HG03097 (cell line): ENCODE measurements around the gene NEURL1B.
"Not testable (repeated sequence)": the region's sequence is repeated elsewhere in the genome, so short reads cannot be mapped to it uniquely, and the experiment has no call there.

Experiments
- ATAC-seq: cut with Tn5 transposase; IDR thresholded peaks from one replicate; pipeline ENCODE4 v1.9.1; 2021; ENCODE audit not compliant: unreplicated experiment, low FRiP score

The NEURL1B gene

DNA sequence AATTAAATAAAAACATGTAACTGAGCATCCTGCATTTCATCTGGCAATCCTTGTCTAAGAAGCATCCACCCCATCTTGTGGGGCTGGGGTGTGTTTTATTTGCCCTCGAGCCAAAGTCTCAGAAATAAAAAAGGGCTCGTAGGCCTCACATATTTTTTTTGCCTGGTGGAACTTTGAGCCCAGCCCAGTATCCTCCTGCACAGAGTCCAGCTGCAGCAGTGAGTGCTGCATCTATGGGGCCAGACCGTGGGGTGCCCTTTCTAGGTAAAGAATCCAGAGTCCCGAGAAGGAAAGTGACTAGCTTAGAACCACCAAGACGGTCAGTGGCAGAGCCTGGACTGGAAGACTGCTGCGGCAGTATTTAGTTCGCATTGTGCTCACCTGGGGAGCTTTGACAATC is 33.1 kb downstream of the NEURL1B start:
- no peak for ATAC-seq

DNA sequence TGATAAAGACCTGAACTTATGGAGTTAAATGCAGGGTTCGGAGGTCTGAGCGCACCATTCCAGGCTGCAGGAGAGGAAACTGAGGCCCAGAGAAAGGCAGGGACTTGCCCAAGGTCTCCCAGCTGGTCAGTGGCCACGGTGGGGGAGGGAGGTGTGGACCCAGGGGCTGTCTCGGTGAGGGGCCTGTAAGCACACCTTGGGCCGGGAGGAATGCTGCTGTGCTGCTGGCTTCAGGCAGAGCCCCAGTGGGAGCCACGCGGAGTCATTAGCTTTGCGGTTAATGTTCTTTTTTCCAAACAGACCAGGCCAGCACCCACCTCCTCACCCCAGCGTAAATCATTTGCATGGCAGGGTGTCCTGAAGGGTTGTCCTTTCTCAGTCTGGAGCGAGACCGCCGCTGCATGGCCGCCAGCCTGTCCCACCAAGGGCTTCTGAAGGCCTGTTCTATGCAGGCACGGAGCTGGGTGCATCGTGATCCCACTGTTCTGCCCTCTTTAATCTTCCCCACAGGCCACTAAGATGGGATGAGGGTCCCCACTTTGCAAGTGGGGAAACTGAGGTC is 35.9 kb downstream of the NEURL1B start:
- no peak for ATAC-seq

DNA sequence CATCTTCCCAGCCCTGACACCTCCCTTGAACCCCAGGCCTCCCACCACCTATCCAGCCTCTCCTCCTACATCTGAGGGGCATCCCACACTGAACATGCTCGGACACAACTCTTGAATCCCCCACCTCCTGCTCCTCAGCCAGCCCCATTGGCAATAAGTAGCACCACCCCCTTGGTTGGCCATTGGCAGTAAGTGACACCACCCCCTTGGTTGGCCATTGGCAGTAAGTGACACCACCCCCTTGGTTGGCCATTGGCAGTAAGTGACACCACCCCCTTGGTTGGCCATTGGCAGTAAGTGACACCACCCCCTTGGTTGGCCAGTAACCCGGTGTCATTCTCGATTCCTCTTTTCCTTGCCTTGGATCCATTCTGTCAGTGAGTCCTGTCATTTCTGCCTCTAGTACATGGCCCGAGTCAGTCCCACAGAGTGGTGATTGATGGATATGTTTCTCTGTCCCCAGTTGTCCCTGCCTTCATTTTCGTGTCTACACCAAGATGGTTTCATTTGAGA is 37.4 kb downstream of the NEURL1B start:
- not testable (repeated sequence) for ATAC-seq

DNA sequence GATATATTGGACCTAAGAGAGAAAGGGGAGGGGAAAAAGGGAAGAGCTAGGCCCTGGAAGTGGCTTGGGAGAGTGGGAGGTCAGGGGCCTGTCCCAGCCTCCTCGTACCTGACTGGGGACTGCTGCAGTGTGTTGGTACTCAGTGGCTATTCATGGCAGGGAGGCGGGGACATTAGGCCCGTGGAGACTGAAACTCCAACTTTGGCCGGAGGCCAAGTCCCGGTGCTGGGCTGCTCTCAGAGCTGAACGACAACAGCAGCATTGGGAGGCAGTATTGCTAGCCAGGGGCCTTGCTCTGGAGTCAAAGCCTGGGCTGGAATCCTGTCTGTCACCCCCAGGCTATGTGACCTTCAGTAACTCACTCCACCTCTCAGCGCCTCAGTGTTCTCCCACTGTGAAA is 37.8 kb downstream of the NEURL1B start:
- ATAC-seq: no peak

DNA sequence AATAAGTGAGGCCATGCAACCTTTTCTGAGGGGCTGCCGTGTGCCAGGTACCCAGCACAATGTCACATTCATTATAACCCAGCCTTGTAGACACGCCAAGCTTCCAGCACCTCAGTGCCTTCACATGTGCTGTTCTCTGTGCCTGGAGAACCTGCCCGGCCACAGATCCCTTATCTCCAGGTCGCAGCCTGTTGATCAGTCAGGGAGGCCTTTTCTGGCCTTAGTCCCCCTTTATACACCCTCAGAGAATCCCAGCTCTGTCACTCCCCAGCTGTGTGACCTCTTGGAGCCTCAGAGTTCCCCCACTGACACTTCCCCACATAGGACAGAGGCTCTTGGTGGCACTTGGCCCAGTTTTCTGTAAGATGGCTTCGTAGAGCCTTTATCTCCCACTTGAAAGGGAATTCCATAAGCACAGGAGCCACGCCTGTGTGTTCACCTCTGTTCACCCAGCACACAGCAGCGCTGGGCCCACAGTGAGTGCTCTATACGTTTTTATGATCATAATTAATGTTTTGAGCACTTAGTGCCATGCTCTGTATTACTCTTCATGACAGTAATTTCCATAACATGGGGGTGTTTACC is 38.7 kb downstream of the NEURL1B start:
- no peak for ATAC-seq

DNA sequence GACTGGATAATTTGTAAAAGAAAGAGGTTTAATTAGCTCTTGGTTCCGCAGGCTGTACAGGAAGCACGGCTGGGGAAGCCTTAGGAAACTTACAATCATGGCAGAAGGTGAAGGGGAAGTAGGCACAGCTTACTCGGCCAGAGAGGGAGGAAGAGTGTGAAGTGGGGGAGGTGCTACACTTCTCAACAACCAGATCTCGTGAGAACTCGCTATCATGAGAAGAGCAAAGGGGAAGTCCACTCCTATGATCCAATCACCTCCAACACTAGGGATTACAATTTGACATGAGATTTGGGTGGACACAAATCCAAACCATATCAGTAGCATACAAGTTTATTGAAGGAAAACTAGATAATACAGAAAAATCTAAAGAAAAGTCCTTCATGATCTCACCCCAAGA is 39.9 kb downstream of the NEURL1B start:
- no peak for ATAC-seq

DNA sequence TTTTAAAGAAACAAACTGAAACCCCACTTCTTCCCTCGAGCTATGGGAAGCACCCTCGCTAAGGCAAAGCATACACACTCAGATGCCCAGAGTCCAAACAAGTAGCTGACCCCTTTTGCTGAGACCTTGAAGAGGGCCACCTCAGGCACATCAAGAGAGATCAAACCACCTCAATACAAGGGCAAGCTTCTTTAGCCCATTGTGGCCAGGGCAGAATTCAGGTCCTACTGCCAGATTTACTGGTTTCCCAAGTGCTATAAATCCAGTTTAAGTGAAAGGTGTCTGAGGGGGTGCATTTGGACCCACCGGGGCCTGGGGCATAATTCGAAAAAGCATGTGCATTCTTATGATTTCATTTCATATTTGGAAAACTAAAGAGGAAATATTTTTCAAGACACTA is 40.4 kb downstream of the NEURL1B start:
- ATAC-seq: no peak

DNA sequence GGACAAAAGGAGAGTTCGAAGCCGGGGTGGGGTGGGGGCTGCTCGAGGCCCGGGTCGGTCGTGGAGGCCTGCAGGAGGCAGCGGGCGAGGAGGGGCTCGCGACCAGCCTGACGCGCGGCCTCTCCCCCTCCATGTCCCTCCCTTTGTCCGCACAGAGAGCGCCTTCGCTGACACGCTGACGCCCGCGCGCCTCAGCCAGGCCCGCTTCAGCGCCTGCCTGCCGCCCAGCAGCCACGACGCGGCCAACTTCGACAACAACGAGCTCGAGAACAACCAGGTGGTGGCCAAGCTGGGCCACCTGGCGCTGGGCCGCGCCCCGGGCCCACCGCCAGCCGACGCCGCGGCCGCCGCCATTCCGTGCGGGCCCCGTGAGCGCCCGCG is 42.2 kb downstream of the NEURL1B start:
- no peak for ATAC-seq

DNA sequence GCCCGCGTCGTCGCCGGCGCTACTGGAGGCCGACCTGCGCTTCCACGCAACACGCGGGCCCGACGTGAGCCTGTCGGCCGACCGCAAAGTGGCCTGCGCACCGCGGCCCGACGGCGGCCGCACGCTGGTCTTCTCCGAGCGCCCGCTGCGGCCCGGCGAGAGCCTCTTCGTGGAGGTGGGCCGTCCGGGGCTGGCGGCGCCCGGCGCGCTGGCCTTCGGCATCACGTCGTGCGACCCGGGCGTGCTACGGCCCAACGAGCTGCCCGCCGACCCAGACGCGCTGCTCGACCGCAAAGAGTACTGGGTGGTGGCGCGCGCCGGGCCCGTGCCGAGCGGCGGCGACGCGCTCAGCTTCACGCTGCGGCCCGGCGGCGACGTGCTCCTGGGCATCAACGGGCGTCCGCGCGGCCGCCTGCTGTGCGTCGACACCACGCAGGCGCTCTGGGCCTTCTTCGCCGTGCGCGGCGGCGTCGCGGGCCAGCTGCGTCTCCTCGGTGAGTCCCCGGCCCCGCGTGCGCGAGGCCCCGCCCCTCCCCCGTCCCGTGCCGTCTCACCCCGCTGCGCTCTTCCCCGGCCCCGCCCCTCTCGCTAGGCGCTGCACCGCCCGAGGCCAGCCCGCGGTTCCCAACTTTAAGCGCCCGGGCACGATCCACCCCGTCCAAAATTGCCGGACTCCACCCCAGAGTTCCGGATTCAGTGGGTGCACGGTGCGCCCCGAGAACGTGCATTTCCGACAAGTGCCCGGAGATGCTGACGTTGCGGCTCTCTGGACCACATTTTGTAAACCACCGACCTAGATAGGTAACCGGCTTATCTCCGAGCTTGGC is 42.8 kb downstream of the NEURL1B start:
- ATAC-seq: no peak

DNA sequence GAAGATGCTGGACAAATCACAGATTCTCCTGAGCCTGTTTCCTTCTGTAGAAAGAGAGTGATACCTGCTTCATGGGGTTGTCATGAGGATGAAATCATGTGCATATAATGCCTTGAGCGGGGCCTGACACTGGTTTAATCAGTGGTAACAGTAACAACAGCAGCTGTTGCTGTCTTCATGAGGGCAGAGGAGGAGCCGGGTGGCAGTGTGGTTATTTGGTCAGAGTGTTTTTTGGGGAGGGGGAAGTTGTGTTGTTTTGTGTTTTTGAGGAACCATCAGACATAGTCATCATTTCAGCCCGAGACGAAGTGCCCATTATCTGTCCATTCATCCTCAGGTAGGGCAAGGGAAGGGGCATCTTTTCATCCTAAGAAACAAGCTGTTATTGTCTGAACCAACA is 44.0 kb downstream of the NEURL1B start:
- ATAC-seq: no peak

DNA sequence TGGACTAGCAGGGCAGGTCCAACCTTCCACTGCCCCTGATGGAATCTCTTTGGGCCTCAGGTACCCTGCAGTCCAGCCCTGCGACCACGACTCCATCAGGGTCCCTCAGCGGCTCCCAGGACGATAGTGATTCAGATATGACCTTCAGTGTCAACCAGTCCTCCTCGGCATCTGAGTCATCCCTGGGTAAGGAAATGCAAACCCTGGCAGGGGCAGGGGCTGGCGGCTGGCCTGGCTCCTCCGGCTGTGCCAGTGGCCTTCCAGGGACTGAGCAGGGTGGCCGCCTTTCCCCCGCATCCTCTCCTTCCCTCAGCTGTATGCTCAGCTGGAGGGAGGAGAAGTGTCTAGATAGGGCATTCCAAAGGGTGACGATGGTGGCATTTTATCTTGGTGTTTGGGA is 45.0 kb downstream of the NEURL1B start:
- ATAC-seq: no peak

DNA sequence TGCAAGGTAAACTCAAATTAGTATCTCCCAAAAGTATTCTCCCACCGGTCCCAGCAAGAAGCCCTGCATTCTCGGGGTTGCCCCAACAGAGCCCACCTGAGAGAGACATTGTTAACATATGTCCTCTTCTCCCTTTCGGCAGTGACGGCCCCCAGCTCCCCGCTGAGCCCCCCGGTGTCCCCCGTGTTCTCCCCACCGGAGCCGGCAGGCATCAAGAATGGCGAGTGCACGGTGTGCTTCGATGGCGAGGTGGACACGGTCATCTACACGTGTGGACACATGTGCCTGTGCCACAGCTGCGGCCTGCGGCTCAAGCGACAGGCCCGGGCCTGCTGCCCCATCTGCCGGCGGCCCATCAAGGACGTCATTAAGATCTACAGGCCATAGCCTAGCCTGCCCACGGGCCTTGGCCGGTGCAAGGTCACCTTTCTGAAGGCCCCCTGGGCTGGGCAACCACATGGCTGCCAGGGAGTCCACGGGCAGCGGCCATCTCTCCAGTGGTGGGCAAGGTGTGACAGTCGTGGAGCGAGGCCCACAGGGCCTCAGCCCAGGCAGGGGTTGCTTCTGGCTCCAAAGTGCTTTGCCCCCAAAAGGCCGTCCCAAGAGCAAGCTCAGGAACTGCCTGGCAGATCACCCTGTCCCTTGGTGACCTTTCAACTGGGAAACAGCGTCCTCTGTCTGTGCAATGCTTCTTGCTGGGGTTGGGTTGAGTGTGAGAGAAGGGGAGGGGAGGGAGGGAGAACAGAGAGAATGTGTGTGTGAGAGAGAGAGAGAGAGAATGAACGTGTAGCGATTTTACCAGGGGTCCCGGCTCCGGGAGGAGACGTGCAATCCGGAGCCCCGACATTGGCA is 45.7 kb downstream of the NEURL1B start:
- no peak for ATAC-seq

DNA sequence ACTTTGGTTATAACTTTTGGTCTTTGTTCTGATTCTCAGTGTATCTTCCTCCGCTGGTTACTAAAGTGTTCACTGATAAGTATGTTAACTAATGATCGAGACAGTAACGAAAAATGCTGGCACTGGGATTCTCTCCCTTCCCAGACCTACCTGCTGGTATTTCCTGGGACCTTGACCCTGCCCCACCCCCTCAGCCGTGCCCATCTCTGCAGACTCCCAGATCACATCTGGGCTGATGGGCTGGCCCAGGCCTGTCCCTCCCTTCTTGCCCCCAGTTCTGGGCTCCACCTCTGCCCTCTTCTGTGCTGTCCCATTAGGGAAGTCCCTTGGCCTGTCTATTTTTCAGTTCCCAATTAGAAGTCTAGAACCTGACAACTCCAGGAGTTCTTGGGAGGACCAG is 46.9 kb downstream of the NEURL1B start:
- ATAC-seq: no peak

DNA sequence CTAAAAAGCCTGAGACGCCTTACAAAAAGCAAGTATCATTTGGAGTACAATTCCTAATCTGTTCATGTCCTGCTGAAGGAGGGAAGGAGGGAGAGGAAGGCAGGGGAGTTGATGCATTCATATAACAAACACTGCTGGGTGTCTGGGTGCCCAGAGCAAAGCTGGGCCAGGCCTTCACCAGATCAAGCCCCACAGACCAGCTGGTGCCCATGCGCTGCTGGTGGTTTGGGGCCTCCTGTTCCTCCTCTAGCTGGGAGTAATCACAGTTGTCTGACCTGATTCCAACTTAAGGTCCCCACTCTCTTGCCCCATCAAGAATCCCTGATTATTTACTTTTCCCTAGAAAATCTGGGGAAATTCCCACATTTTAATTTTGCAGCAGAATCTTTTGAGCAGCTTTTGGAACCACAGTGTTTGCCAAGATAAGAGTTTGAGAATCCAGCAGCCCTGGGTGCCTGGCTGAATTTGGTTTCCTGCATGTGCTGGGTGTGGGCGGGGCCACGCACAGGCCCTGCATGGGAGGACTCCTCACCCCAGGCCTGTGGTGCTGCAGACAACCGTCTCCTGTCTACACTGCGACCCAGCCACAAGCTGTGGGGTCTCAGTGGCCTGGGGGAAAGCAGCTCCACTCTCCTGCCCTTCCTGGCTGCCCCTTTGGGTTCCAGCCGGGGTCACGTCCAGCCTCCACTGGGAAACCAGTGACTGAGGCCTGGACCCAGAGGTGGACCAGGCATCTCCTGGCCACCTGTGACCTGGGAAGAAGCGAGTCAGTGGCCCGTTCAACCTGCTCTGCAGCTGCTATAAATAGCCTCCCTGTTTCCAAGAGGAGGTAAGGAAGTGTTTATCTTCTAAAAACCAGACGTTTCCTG is 47.5 kb downstream of the NEURL1B start:
- no peak for ATAC-seq

DNA sequence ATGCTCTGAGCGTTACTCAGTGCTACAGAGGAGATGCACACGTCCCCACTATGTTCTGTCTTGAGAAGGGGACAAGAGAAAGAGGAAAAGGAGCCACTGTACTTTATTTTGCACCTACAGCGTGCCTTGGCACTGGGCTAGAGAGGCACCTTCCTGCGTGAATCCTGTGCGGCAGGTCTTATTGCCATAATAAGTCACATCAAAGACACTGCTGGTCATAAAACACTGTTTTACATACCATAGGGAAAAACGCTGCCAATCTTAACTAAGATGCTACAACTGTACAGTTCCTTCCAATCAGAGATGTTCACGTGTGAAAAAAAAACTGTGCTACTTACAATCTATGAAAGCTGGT is 48.1 kb downstream of the NEURL1B start:
- ATAC-seq: no peak

DNA sequence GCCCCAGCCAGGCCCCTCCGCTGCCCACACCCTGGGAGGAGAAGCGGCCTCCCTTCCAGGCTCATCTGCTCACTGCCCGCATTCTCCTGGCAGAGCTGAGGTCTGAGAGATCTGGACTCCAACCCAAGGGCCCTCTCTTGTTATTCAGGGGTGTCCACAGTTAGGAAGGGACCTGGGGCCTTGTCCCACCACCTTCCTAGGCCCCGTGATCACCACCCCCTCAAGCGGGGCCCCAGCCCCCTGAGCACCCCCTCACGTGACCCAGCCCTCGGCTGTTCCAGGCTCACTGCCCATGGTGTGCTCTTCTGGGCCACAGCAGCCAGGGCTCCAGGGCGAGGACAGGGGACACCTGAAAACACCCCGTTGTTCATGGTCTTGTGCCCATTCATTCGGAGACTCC is 48.7 kb downstream of the NEURL1B start:
- ATAC-seq: no peak

DNA sequence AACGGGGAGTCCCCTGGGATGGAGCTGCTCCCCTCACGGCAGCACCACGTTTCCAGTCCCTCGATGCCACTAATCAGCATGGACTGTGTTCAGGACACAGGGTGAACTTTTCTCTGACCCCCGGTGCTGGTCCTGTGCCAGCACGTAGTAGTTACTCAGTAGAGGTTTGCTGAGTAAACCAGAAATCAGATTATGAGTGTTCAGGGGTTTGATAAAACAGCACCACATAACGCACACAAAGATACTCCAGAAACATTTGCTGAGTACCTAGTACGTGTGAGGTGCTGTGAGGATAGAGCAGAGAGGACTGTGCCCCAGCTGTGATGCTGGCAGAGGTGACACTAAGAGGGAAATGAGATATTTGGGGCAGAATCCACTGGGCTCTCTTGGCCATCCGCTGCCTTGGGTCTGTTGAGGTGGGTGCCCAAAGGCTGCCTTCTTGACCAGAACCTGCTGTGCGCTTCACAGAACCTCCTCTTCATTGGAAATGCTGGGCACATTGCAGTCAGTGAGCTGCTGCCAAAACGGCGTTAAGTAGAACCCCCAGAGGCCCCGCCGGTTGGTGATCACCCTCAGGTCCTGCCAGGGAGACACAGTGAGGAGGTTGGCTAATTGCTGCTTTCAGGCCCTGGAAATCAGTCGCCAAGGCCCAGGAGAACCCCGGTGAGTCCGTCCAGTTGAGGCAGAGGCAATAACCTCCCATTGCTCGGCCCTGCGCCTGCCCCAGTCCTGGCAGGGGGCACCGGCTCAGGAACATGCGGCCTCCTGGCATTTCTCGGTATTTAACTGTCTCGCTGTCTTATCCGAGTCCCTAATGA is 49.4 kb downstream of the NEURL1B start:
- no peak for ATAC-seq

DNA sequence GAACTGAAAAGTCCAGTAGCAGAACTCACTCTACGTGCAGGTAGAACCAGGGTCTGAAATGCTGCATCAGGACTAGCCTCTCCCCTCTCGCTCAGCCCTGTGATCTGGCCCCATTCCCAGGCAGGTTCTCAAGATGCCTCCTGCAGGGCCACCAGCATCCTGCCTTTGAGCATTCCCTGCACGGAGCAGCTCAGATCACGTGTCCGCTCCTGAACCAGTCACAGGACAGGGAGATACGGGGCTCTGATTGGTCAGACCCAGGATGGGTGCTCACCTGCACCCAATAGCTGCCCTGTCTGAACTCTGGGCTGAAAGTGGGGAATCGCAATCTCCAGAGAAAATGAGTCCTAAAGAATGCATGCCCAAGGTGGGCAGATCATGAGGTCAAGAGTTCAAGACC is 50.8 kb downstream of the NEURL1B start:
- no peak for ATAC-seq

DNA sequence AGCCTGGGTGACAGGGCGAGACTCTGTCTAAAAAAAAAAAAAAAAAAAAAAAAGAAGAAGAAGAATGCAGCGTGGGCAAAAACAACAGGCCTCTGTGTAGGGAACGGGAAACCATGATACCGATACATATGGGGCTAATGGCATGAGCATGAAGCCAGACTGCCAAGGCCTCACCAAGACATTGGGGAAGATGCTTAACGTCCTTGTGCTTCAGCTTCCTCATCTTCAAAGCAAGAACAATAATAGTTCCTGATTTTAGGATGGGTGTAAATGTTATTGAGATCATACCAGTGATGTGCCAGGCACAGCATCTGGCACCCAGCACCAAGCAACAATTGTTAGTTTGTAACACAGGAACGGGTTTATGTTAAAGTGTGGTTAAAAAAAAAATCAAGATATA is 51.4 kb downstream of the NEURL1B start:
- no peak for ATAC-seq
